Measurements from ENCODE around the gene TWIST1.

The TWIST1 gene

GRCh38 chr7:19089378-19089777 lies 28.1 kb downstream of the TWIST1 start:
- in situ Hi-C loops (cut with HindIII; ENCODE audit: low sequenced_read_pairs), result no loop called here
- DNase-seq (ENCODE audit: low read depth, low spot score), result no peak
- TF ChIP-seq, protein P1, sequence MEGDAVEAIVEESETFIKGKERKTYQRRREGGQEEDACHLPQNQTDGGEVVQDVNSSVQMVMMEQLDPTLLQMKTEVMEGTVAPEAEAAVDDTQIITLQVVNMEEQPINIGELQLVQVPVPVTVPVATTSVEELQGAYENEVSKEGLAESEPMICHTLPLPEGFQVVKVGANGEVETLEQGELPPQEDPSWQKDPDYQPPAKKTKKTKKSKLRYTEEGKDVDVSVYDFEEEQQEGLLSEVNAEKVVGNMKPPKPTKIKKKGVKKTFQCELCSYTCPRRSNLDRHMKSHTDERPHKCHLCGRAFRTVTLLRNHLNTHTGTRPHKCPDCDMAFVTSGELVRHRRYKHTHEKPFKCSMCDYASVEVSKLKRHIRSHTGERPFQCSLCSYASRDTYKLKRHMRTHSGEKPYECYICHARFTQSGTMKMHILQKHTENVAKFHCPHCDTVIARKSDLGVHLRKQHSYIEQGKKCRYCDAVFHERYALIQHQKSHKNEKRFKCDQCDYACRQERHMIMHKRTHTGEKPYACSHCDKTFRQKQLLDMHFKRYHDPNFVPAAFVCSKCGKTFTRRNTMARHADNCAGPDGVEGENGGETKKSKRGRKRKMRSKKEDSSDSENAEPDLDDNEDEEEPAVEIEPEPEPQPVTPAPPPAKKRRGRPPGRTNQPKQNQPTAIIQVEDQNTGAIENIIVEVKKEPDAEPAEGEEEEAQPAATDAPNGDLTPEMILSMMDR (IDR thresholded peaks at IDR 0.05; ENCODE audit: low read depth, low read length), result no peak
- no peak overlapping the region for H3K4me3 ChIP-seq (ENCODE audit: low read depth, low read length)

- H3K4me3 ChIP-seq (ENCODE audit: low read depth, low read length), result no peak overlapping the region
- no peak for DNase-seq (ENCODE audit: low read depth, low spot score)
- TF ChIP-seq, protein P1 (IDR thresholded peaks at IDR 0.05; ENCODE audit: low read depth, low read length), result no peak
- in situ Hi-C loops (cut with HindIII; ENCODE audit: low sequenced_read_pairs), result no loop called here
Measured at GRCh38 chr7:19080093-19080492, 37.3 kb downstream of the TWIST1 start.

DNA sequence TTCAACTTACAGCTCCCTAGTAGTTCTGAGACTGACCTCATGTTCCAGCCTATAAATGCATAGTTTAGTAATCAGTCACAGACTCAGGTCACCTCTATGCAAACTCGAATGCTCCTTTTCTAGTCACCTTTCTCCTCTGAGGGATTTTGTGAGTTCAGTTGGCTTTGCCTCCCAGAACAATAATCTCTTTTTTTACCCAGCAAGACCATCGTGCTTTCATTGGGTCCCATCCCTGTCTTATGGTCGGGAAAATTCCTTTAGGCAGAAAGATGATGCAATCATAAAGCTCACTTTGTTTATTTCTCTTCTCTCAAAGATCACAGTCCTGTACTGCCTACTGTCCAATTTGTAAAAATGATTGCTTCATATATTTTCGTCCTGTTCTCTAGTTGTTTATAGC lies 38.4 kb downstream of the TWIST1 start:
- peak; percentile 68 for DNase-seq (ENCODE audit: low read depth, low spot score)
- H3K4me3 ChIP-seq (ENCODE audit: low read depth, low read length), result no peak overlapping the region
- in situ Hi-C loops (cut with HindIII; ENCODE audit: low sequenced_read_pairs), result no loop called here
- TF ChIP-seq, protein P1 (IDR thresholded peaks at IDR 0.05; ENCODE audit: low read depth, low read length), result no peak

GRCh38 chr7:19069842-19070241 lies 47.6 kb downstream of the TWIST1 start:
- H3K4me3 ChIP-seq (ENCODE audit: low read depth, low read length), result no peak overlapping the region
- DNase-seq (ENCODE audit: low read depth, low spot score), result no peak
- in situ Hi-C loops (cut with HindIII; ENCODE audit: low sequenced_read_pairs), result no loop called here
- TF ChIP-seq, protein P1 (IDR thresholded peaks at IDR 0.05; ENCODE audit: low read depth, low read length), result peak; percentile 11

DNA sequence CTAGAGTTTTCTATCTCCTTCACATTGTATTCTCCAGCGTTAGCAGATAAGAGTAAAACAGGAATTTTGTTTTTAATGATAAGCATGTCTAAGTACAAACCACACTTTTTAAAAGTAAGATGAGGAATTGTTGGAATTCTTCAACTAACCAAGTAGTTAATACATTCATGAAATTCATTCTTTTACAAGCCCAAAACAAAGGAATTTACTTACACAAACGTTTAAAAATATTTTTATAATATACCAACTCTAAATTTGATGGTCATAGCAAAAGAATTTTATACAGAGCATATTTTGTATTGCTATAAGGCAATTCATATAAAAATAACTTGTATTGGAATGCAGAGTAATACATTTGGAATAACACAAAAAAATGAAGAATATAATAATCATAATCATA lies 51.3 kb downstream of the TWIST1 start:
- TF ChIP-seq, protein P1 (IDR thresholded peaks at IDR 0.05; ENCODE audit: low read depth, low read length), result no peak
- in situ Hi-C loops (cut with HindIII; ENCODE audit: low sequenced_read_pairs), result no loop called here
- H3K4me3 ChIP-seq (ENCODE audit: low read depth, low read length), result no peak overlapping the region
- no peak for DNase-seq (ENCODE audit: low read depth, low spot score)
